T-helper 17 cell (primary cell): Measurements from ENCODE around the gene KPNA1. TPM values are rescaled to one million over a fixed set of nuclear protein-coding genes. Genes with fewer than 3 reads are reported as not detected.
"Not testable (repeated sequence)": the region's sequence is repeated elsewhere in the genome, so short reads cannot be mapped to it uniquely, and the experiment has no call there.

Experiments used
- ATAC-seq: fragments of 150-1000 bp; cut with Tn5 transposase; 2 replicates; pipeline ENCODE4 v1.10.0; 2021; ENCODE audit warnings: mild to moderate bottlenecking, moderate library complexity
- DNase-seq, 3 donors: peaks; one replicate each; pipeline versions ENCODE4 v3.0.0 to v3.0.0-alpha.2; 2020 to 2021
- H3K9me3 ChIP-seq: one replicate; pipeline ENCODE4 v1.7.0; 2013; ENCODE audit warnings: low read length, mild to moderate bottlenecking; ENCODE audit not compliant: control insufficient read depth, poor library complexity, severe bottlenecking
- H3K27ac Mint-ChIP-seq: one replicate; pipeline ENCODE4 v1.8.0; 2022; ENCODE audit warnings: mild to moderate bottlenecking, moderate library complexity, mixed read lengths
- H3K27me3 Mint-ChIP-seq: one replicate; pipeline ENCODE4 v1.8.0; 2022; ENCODE audit warnings: mixed read lengths
- H3K36me3 Mint-ChIP-seq: one replicate; pipeline ENCODE4 v1.8.0; 2022; ENCODE audit warnings: low read depth, mixed read lengths
- H3K4me1 Mint-ChIP-seq: one replicate; pipeline ENCODE4 v1.8.0; 2022; ENCODE audit warnings: mild to moderate bottlenecking, mixed read lengths
- H3K4me3 Mint-ChIP-seq: one replicate; pipeline ENCODE4 v1.8.0; 2022; ENCODE audit warnings: mild to moderate bottlenecking, moderate library complexity, mixed read lengths
- total RNA-seq, 4 donors: library from RNA in 2 of 4; stranded (reverse) in 2 of 4; gene quantifications; one replicate each; pipeline ENCODE4 v1.2.3 and lab custom pipeline; 2022 to 2026

The KPNA1 gene
- total RNA-seq, 2 donors from 2014 or later, result 50.5 to 55.6 TPM

DNA sequence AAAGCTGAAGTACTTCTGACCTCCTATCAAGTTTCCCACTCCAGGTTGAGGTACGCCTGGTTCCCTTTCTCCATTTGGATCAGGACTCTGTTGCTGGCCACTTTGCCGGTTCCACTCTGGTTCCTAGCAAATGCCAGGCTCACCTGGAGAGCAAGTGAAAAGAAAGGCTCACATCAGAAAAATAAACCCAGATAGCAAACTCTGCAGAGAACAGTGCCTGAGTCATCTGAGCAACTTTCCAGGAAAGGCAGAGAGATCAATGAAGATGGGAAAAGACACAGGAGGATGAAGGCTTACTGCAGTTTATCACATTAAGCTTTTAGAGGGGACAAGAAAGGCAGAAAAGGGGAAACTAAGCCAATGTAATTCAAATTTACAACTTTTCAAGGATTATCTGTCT, 57.0 kb downstream of the KPNA1 start:
- ATAC-seq (no peak), DNase-seq (no peak)
- Mint-ChIP-seq H3K27me3 (no peaks in the 10 kb centered on the region), H3K27ac (no peak overlapping the region), H3K4me1 (peaks cover 9% of the 10 kb centered on the region), H3K4me3 (peak overlapping the region; percentile 41), H3K36me3 (peaks cover 9% of the 10 kb centered on the region)
- H3K9me3 ChIP-seq, result no peaks in the 10 kb centered on the region

GRCh38 chr3:122456074-122456473, 58.7 kb downstream of the KPNA1 start:
- DNase-seq (no peak), ATAC-seq (no peak)
- H3K27me3 Mint-ChIP-seq, result no peaks in the 10 kb centered on the region
- peaks cover 11% of the 10 kb centered on the region for H3K36me3 Mint-ChIP-seq
- H3K4me3 Mint-ChIP-seq, result no peak overlapping the region
- no peak overlapping the region for H3K27ac Mint-ChIP-seq
- no peaks in the 10 kb centered on the region for H3K9me3 ChIP-seq
- peaks cover 9% of the 10 kb centered on the region for H3K4me1 Mint-ChIP-seq

DNA sequence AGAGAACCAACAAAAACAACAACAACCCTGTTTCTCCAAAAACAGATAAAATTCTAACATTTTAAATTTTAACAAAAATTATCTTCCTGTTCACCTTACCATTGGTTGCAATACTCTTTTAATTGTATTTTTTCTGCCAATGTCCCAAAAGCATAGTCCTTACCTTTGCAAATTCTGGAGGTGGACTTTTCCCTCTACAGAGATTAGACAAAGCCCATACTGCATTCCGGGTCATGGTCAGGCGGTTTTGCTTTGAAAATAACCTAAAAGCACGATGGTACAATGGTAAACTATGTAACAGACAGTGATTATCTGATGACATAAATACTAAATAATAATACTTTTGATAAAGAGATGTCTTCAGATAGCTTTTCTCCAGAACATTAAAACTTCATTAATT, 63.4 kb downstream of the KPNA1 start:
- Mint-ChIP-seq H3K36me3 (peaks cover 11% of the 10 kb centered on the region), H3K27me3 (no peaks in the 10 kb centered on the region)

DNA sequence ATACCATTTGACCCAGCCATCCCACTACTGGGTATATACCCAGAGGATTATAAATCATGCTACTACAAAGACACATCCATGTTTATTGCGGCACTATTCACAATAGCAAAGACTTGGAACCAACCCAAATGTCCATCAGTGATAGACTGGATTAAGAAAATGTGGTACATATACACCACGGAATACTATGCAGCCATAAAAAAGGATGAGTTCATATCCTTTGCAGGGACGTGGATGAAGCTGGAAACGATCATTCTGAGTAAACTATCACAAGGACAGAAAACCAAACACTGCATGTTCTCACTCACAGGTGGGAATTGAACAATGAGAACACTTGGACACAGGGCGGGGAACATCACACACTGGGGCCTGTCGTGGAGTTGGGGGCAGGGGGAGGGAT, 66.5 kb downstream of the KPNA1 start:
- not testable (repeated sequence) for H3K4me3 Mint-ChIP-seq, DNase-seq, H3K4me1 Mint-ChIP-seq, H3K27me3 Mint-ChIP-seq, H3K27ac Mint-ChIP-seq, H3K9me3 ChIP-seq, ATAC-seq
- H3K36me3 Mint-ChIP-seq, result peaks cover 16% of the 10 kb centered on the region

More for the DNA sequence above, 63.4 kb downstream of the KPNA1 start:
- no peak for ATAC-seq
- H3K9me3 ChIP-seq, result no peaks in the 10 kb centered on the region
- H3K4me1 Mint-ChIP-seq, result peaks cover 5% of the 10 kb centered on the region
- no peak for DNase-seq
- no peak overlapping the region for H3K4me3 Mint-ChIP-seq
- H3K27ac Mint-ChIP-seq, result peak overlapping the region; percentile 80

DNA sequence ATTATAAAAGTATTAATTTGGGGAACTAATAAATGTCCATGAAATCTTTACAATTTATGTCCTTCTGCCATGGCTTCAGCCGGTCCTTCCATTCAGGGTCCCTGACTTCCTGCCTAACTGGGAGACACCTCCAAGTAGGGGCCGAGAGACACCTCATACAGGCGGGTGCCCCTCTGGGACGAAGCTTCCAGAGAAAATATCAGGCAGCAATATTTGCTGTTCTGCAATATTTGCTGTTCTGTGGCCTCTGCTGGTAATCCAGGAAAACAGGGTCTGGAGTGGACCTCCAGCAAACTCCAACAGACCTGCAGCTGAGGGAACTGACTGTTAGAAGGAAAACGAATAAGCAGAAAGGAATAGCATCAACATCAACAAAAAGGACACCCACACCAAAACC, 70.2 kb downstream of the KPNA1 start:
- H3K36me3 Mint-ChIP-seq, result peaks cover 26% of the 10 kb centered on the region

GRCh38 chr3:122443762-122444490, 70.8 kb downstream of the KPNA1 start:
- peak overlapping the region; percentile 47 for H3K27ac Mint-ChIP-seq

More for the DNA sequence above, 70.2 kb downstream of the KPNA1 start:
- not testable (repeated sequence) for H3K4me1 Mint-ChIP-seq, H3K27me3 Mint-ChIP-seq, H3K9me3 ChIP-seq, DNase-seq, ATAC-seq, H3K4me3 Mint-ChIP-seq
- peak overlapping the region; percentile 47 for H3K27ac Mint-ChIP-seq

GRCh38 chr3:122443090-122443489, 71.6 kb downstream of the KPNA1 start:
- ATAC-seq, result no peak

More at GRCh38 chr3:122443762-122444490, 70.8 kb downstream of the KPNA1 start:
- H3K9me3 ChIP-seq, H3K27me3 Mint-ChIP-seq, DNase-seq, ATAC-seq, H3K4me1 Mint-ChIP-seq, H3K4me3 Mint-ChIP-seq: not testable (repeated sequence)
- peaks cover 26% of the 10 kb centered on the region for H3K36me3 Mint-ChIP-seq

GRCh38 chr3:122435950-122436349, 78.8 kb downstream of the KPNA1 start:
- no peaks in the 10 kb centered on the region for H3K4me1 Mint-ChIP-seq
- peaks cover 18% of the 10 kb centered on the region for H3K36me3 Mint-ChIP-seq
- H3K9me3 ChIP-seq, result peaks cover 4% of the 10 kb centered on the region
- no peak overlapping the region for H3K27ac Mint-ChIP-seq
- DNase-seq, result no peak
- ATAC-seq, result no peak
- H3K4me3 Mint-ChIP-seq, result no peak overlapping the region
- no peaks in the 10 kb centered on the region for H3K27me3 Mint-ChIP-seq

More at GRCh38 chr3:122443090-122443489, 71.6 kb downstream of the KPNA1 start:
- H3K9me3 ChIP-seq, result no peaks in the 10 kb centered on the region
- Mint-ChIP-seq H3K27ac (no peak overlapping the region), H3K4me1 (peaks cover 6% of the 10 kb centered on the region), H3K4me3 (no peak overlapping the region), H3K36me3 (peaks cover 22% of the 10 kb centered on the region), H3K27me3 (no peaks in the 10 kb centered on the region)
- no peak for DNase-seq

- H3K9me3 ChIP-seq, result no peaks in the 10 kb centered on the region
- no peak for DNase-seq
- Mint-ChIP-seq H3K36me3 (peaks cover 15% of the 10 kb centered on the region), H3K27ac (peak overlapping the region; percentile 11), H3K4me3 (no peak overlapping the region), H3K27me3 (no peaks in the 10 kb centered on the region), H3K4me1 (no peaks in the 10 kb centered on the region)
- ATAC-seq, result no peak
Observed at GRCh38 chr3:122430371-122430770, 84.4 kb downstream of the KPNA1 start.

- H3K27ac Mint-ChIP-seq, result peak overlapping the region; percentile 81
- H3K4me3 Mint-ChIP-seq, result no peak overlapping the region
- peaks cover 2% of the 10 kb centered on the region for H3K4me1 Mint-ChIP-seq
- DNase-seq (no peak), ATAC-seq (no peak)
- H3K9me3 ChIP-seq, result no peaks in the 10 kb centered on the region
- H3K27me3 Mint-ChIP-seq, result no peaks in the 10 kb centered on the region
- H3K36me3 Mint-ChIP-seq, result peaks cover 12% of the 10 kb centered on the region
Observed at GRCh38 chr3:122427857-122428471, 86.8 kb downstream of the KPNA1 start.

DNA sequence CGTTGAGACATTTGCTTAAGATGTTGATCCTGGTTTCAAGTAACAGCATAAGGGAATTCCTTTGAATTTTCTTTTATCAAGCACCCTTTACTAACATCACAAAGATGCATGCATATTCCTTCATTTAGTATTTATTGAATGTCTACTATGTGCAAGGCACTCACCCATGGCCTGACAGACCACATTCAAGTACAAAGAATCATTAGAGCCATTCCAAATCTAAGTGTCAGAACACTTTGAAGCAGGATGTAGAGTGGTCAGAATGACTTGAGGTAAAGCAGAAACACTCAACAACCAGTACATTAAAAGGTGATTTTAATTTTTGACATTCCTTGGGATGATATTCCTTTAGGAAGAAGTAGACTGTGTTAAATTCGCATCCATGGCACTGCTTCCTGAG, 92.9 kb downstream of the KPNA1 start:
- no peak overlapping the region for H3K4me3 Mint-ChIP-seq
- H3K27me3 Mint-ChIP-seq, result no peaks in the 10 kb centered on the region
- H3K9me3 ChIP-seq, result no peaks in the 10 kb centered on the region
- no peak overlapping the region for H3K27ac Mint-ChIP-seq
- ATAC-seq (no peak), DNase-seq (no peak)
- H3K4me1 Mint-ChIP-seq, result peaks cover 10% of the 10 kb centered on the region
- no peaks in the 10 kb centered on the region for H3K36me3 Mint-ChIP-seq

DNA sequence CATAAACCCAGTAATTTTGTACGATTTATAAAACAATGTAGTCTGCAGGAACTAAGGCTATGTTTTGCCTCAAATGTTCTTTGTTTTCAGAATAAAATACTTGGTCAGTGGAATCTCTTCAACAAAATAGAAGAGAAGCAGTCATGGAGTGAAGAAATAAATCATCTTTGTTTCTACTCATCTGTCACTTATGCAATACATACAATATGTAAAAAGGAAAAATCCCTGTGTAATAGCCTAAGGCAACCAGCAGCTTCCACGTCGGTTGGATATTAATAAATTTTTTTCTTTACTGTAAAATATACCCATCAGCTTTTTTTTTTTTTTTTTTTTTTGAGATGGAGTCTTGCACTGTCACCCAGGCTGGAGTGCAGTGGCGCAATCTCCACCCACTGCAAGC, 93.6 kb downstream of the KPNA1 start:
- H3K36me3 Mint-ChIP-seq, result no peaks in the 10 kb centered on the region
- no peak for ATAC-seq
- no peak overlapping the region for H3K27ac Mint-ChIP-seq

DNA sequence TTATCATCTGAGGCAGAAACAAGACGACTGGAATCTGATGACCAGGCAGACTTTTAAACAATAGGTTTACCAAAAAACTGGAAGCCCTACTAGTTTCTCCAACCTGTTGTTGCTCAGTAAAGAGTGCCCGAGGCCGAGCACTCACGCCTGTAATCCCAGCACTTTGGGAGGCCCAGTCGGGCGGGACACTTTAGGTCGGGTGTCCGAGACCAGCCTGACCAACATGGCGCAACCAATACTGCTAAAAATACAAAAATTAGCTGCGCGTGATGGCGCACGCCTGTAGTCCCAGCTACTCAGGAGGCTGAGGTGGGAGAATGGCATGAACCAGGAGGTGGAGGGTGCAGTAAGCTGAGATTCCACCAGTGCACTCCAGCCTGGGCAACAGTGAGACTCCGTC, 97.8 kb downstream of the KPNA1 start:
- peak overlapping the region; percentile 99 for H3K27ac Mint-ChIP-seq
- H3K27me3 Mint-ChIP-seq, result no peaks in the 10 kb centered on the region
- H3K4me3 Mint-ChIP-seq, result peak overlapping the region; percentile 96
- no peak for ATAC-seq
- H3K9me3 ChIP-seq, result no peaks in the 10 kb centered on the region
- no peak for DNase-seq
- peaks cover 43% of the 10 kb centered on the region for H3K4me1 Mint-ChIP-seq
- H3K36me3 Mint-ChIP-seq, result peaks cover 5% of the 10 kb centered on the region

More for the DNA sequence above, 93.6 kb downstream of the KPNA1 start:
- DNase-seq, result no peak
- H3K9me3 ChIP-seq, result no peaks in the 10 kb centered on the region
- H3K27me3 Mint-ChIP-seq, result no peaks in the 10 kb centered on the region
- H3K4me3 Mint-ChIP-seq, result no peak overlapping the region
- H3K4me1 Mint-ChIP-seq, result peaks cover 16% of the 10 kb centered on the region
